ENCODE measurements around the gene KIAA1958. TPM values are rescaled to one million over a fixed set of nuclear protein-coding genes. Genes with fewer than 3 reads are reported as not detected.

The KIAA1958 gene
- total and polyA plus RNA-seq, 10 donors: 0.39 to 11.9 (median 6.3) TPM

DNA sequence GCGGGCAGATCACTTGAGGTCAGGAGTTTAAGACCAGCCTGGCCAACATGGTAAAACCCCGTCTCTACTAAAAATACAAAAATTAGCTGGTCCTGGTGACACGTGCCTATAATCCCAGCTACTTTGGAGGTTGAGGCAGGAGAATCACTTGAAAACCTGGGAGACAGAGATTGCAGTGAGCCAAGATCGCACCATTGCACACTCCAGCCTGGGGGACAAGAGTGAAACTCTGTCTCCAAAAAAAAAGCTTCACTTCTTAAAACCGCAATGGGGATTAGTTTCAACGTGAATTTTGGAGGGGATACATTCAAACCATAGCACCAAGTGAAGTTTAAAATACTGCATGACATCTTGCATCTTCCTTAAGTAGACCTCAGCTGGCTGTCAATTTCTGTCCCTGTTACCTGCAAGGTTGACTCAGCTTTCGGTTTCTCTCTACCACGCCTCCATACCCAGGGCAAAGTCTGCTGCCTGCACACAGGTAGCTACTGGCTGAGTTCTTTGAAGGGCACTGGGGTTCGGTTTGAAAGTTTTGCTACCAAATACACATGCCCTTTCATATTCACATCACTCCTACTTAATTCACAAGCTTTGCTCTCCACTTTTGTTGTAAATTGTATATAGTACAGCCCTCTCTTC, 69.3 kb downstream of the KIAA1958 start:
- WGBS, 5 donors: 88 to 96% (median 90%) methylated on average over 9 of the region's 9 CpGs
- no peaks in the 10 kb centered on the region for H3K4me1 ChIP-seq
- no peaks in the 10 kb centered on the region for H3K27me3 ChIP-seq (replicated peaks in 1 of 7)
- H3K27ac ChIP-seq: no peak overlapping the region
- TF ChIP-seq, protein P1, sequence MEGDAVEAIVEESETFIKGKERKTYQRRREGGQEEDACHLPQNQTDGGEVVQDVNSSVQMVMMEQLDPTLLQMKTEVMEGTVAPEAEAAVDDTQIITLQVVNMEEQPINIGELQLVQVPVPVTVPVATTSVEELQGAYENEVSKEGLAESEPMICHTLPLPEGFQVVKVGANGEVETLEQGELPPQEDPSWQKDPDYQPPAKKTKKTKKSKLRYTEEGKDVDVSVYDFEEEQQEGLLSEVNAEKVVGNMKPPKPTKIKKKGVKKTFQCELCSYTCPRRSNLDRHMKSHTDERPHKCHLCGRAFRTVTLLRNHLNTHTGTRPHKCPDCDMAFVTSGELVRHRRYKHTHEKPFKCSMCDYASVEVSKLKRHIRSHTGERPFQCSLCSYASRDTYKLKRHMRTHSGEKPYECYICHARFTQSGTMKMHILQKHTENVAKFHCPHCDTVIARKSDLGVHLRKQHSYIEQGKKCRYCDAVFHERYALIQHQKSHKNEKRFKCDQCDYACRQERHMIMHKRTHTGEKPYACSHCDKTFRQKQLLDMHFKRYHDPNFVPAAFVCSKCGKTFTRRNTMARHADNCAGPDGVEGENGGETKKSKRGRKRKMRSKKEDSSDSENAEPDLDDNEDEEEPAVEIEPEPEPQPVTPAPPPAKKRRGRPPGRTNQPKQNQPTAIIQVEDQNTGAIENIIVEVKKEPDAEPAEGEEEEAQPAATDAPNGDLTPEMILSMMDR (IDR thresholded peaks at IDR 0.05 in 8 of 11, conservative IDR thresholded peaks at IDR 0.05 in 3 of 11): no peak
- no peak for TF ChIP-seq POLR2AphosphoS5 (IDR thresholded peaks at IDR 0.05)
- no peak for TF ChIP-seq POLR2A (IDR thresholded peaks at IDR 0.05)
- no peaks in the 10 kb centered on the region for H3K9me3 ChIP-seq
- no peak for DNase-seq
- H3K4me3 ChIP-seq: no peak overlapping the region
- intact Hi-C loops (cut with DNase I; ENCODE audit: low total_unique reads): no loop called here
- no peaks in the 10 kb centered on the region for H3K36me3 ChIP-seq

DNA sequence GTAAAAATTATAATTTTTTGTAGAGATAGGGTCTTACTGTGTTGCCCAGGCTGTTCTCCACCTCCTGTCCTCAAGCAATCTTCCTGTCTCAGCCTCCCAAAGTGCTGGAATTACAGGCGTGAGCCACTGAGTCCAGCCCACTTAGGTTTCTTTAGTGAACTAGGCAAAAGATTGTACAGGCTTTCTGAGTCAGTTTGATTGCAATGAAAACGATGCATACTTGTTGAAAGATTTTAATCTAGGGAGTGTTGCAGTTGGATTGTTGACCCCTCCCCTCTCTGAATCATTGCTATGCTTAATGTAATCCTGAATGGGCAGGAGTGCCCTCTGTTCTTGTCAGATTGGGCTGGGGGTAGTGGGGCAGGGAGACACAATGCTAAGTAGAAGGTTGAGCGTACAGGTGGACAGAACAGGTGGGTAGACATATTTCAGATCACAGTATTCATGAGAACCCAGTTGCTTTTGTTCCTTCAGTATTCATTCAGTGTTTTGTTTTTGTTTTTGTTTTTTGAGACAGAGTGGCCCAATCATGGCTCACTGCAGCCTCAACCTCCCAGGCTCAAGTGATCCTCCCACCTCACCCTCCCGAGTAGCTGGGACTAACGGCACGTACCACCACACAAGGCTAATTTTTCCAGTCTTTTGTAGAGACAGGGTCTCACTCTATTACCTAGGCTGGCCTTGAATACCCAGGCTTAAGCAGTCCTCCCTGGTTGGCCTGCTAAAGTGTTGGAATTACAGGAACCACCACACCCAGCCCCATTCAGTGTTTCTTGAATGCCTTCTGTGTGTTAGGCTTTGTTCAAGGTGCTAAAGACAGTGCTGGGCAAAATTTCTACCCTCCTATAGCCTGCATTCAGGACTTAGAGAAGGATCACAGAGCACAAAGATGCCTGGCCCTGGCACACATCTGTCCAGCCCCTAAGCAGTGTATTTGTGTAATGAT, 70.1 kb downstream of the KIAA1958 start:
- TF ChIP-seq POLR2A (IDR thresholded peaks at IDR 0.05): no peak
- TF ChIP-seq, protein P1 (IDR thresholded peaks at IDR 0.05 in 8 of 11, conservative IDR thresholded peaks at IDR 0.05 in 3 of 11): no peak
- TF ChIP-seq POLR2AphosphoS5 (IDR thresholded peaks at IDR 0.05): no peak
- Histone ChIP-seq H3K36me3 (no peaks in the 10 kb centered on the region), H3K4me3 (no peak overlapping the region), H3K9me3 (no peaks in the 10 kb centered on the region), H3K27me3 (replicated peaks in 1 of 7) (no peaks in the 10 kb centered on the region), H3K27ac (no peak overlapping the region), H3K4me1 (no peaks in the 10 kb centered on the region)
- 88 to 94% (median 92%) methylated on average over 6 of the region's 6 CpGs for WGBS, 5 donors
- intact Hi-C loops (cut with DNase I; ENCODE audit: low total_unique reads): no loop called here
- no peak for DNase-seq

DNA sequence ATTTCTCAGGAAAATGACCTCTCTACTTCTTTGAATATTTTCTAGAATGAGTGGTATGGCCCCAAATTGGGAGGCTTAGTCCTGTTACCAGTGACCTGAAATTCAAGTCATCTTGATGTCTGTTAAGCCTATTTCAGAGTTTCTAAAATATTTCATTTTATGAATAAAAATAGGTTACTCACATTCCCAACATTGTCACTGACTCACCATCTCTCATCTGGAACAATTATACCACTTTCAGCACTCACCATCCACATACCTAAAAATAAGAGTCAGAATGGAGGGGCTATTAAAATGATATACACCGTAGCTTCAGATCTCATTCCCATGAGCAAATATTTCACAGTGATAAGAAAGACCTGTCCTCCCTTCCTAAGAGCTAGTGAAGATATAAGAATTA, 71.8 kb downstream of the KIAA1958 start:
- no peak for DNase-seq
- H3K4me1 ChIP-seq: no peaks in the 10 kb centered on the region
- intact Hi-C loops (cut with DNase I; ENCODE audit: low total_unique reads): no loop called here
- 93 to 98% (median 96%) methylated on average over 1 of the region's 1 CpG for WGBS, 5 donors
- no peak overlapping the region for H3K27ac ChIP-seq
- no peaks in the 10 kb centered on the region for H3K27me3 ChIP-seq (replicated peaks in 1 of 7)
- no peak overlapping the region for H3K4me3 ChIP-seq
- H3K9me3 ChIP-seq: no peaks in the 10 kb centered on the region
- no peaks in the 10 kb centered on the region for H3K36me3 ChIP-seq
- TF ChIP-seq POLR2AphosphoS5 (IDR thresholded peaks at IDR 0.05) (no peak), POLR2A (IDR thresholded peaks at IDR 0.05) (no peak)
- TF ChIP-seq, protein P1 (IDR thresholded peaks at IDR 0.05 in 8 of 11, conservative IDR thresholded peaks at IDR 0.05 in 3 of 11): no peak

DNA sequence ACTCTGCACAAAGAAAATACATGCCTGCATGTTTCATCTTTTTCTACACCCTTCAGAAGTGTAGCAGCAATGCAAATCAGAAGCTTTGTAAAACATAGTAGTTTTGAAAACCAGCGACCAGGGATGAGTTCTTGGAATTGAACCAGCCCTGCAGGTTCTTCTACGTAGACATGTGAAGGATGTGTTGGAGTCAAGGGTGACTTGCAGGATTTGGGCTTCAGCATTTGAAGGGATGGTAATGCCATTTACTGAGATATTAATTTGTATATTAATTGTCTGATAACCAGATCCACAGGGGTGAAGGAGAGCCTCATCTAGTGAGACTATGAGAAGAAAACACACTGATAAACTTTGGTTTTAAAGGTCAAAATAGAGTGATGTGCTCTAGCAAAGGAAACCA, 72.4 kb downstream of the KIAA1958 start:
- no peak for DNase-seq

More for the DNA sequence above, 72.4 kb downstream of the KIAA1958 start:
- H3K4me1 ChIP-seq: no peaks in the 10 kb centered on the region
- H3K36me3 ChIP-seq: no peaks in the 10 kb centered on the region
- H3K27ac ChIP-seq: no peak overlapping the region
- 85 to 92% (median 90%) methylated on average over 2 of the region's 2 CpGs for WGBS, 5 donors
- no peak for TF ChIP-seq POLR2A (IDR thresholded peaks at IDR 0.05)
- no peak for TF ChIP-seq POLR2AphosphoS5 (IDR thresholded peaks at IDR 0.05)
- TF ChIP-seq, protein P1 (IDR thresholded peaks at IDR 0.05 in 8 of 11, conservative IDR thresholded peaks at IDR 0.05 in 3 of 11): no peak
- H3K4me3 ChIP-seq: no peak overlapping the region
- intact Hi-C loops (cut with DNase I; ENCODE audit: low total_unique reads): no loop called here
- H3K9me3 ChIP-seq: peaks cover 0 to under 1% (median 0%) of the 10 kb centered on the region in 8 donors
- no peaks in the 10 kb centered on the region for H3K27me3 ChIP-seq (replicated peaks in 1 of 7)
